HEK293 (cell line): ENCODE data around the gene MRPS18A.

Source experiments
- CTCF ChIA-PET: fragments of 350-600 bp; formaldehyde crosslinking; extraction: SDS; loops from one replicate; lab custom pipeline; 2021; ENCODE audit warnings: antibody characterized with exemption; lab: Yijun Ruan, JAX
- POLR2A ChIA-PET: fragments of 300-600 bp; formaldehyde crosslinking; extraction: SDS; loops from one replicate; lab custom pipeline; 2020; ENCODE audit warnings: antibody characterized with exemption, inconsistent platforms; lab: Yijun Ruan, JAX
- H3K27ac ChIP-seq: fragments of 200-500 bp; sonication (Bioruptor generic); 2 replicates; pipeline ENCODE4 v1.5.1; 2014; ENCODE audit warnings: low read depth, low read length, control low read depth, inconsistent platforms; ENCODE audit errors: extremely low read depth
- H3K36me3 ChIP-seq, 2 experiments: fragments of 200-500 bp in 1 of 2; sonication (Bioruptor generic) in 1 of 2; 1 replicate in 1 of 2; 2 replicates in 1 of 2; pipeline ENCODE4 v1.5.1; 2014 to 2017; ENCODE audit warnings: inconsistent platforms in 2 of 2, low read length in 2 of 2; ENCODE audit not compliant: control insufficient read depth in 2 of 2, insufficient read depth in 1 of 2
- H3K4me1 ChIP-seq: fragments of 200-500 bp; sonication (Bioruptor generic); 2 replicates; pipeline ENCODE4 v1.5.1; 2014; ENCODE audit warnings: mild to moderate bottlenecking, low read length, inconsistent platforms; ENCODE audit not compliant: control insufficient read depth, insufficient read depth
- H3K4me3 ChIP-seq: 2 replicates; pipeline ENCODE4 v1.5.1; 2011; ENCODE audit warnings: low read depth, mild to moderate bottlenecking, control low read depth, low read length, moderate library complexity
- H3K9me3 ChIP-seq: fragments of 200-500 bp; sonication (Bioruptor generic); 2 replicates; pipeline ENCODE4 v1.5.1; 2014; ENCODE audit warnings: low read depth, low read length, inconsistent platforms; ENCODE audit not compliant: control insufficient read depth, insufficient read depth
- HIC1 ChIP-seq: fragments of 450-650 bp; formaldehyde crosslinking; IDR thresholded peaks from 2 replicates; pipeline ENCODE4 v1.5.1; 2016; ENCODE audit warnings: missing biosample characterization, missing genetic modification characterization
- KLF8 ChIP-seq: fragments of 450-650 bp; formaldehyde crosslinking; IDR thresholded peaks from 2 replicates; pipeline ENCODE4 v1.5.1; 2016; ENCODE audit warnings: missing biosample characterization, missing genetic modification characterization
- PRDM4 ChIP-seq: fragments of 450-650 bp; formaldehyde crosslinking; IDR thresholded peaks from 2 replicates; pipeline ENCODE4 v1.5.1; 2017; ENCODE audit warnings: missing biosample characterization, missing genetic modification characterization
- ZBTB44 ChIP-seq: fragments of 450-650 bp; IDR thresholded peaks from 2 replicates; pipeline ENCODE4 v1.5.1; 2018; ENCODE audit warnings: missing biosample characterization, mild to moderate bottlenecking, missing genetic modification characterization
- ZNF112 ChIP-seq: fragments of 450-650 bp; formaldehyde crosslinking; IDR thresholded peaks from 2 replicates; pipeline ENCODE4 v1.5.0; 2017; ENCODE audit warnings: missing biosample characterization, missing genetic modification characterization
- ZNF114 ChIP-seq: fragments of 450-650 bp; formaldehyde crosslinking; IDR thresholded peaks from 2 replicates; pipeline ENCODE4 v1.5.0; 2017; ENCODE audit warnings: missing biosample characterization, missing genetic modification characterization
- ZNF140 ChIP-seq: fragments of 450-650 bp; formaldehyde crosslinking; IDR thresholded peaks from 2 replicates; pipeline ENCODE4 v1.5.1; 2016; ENCODE audit warnings: missing biosample characterization, missing genetic modification characterization
- ZNF202 ChIP-seq: fragments of 450-650 bp; formaldehyde crosslinking; IDR thresholded peaks from 2 replicates; pipeline ENCODE4 v1.5.1; 2016; ENCODE audit warnings: missing biosample characterization, missing genetic modification characterization, borderline replicate concordance
- ZNF433 ChIP-seq: fragments of 450-650 bp; formaldehyde crosslinking; IDR thresholded peaks from 2 replicates; pipeline ENCODE4 v1.5.1; 2016; ENCODE audit warnings: missing biosample characterization, missing genetic modification characterization, low read depth
- ZNF529 ChIP-seq: fragments of 450-650 bp; formaldehyde crosslinking; IDR thresholded peaks from 2 replicates; pipeline ENCODE4 v1.5.1; 2017; ENCODE audit warnings: missing genetic modification characterization, missing biosample characterization; ENCODE audit not compliant: insufficient replicate concordance
- ZNF585B ChIP-seq: fragments of 450-650 bp; formaldehyde crosslinking; IDR thresholded peaks from 2 replicates; pipeline ENCODE4 v1.5.1; 2016; ENCODE audit warnings: missing biosample characterization, missing genetic modification characterization
- ZNF645 ChIP-seq: fragments of 450-650 bp; formaldehyde crosslinking; IDR thresholded peaks from 2 replicates; pipeline ENCODE4; 2016; ENCODE audit warnings: missing biosample characterization, missing genetic modification characterization
- ZNF777 ChIP-seq: fragments of 450-650 bp; formaldehyde crosslinking; IDR thresholded peaks from 2 replicates; pipeline ENCODE4 v1.5.1; 2017; ENCODE audit warnings: missing biosample characterization, missing genetic modification characterization, borderline replicate concordance
- ZNF837 ChIP-seq: fragments of 450-650 bp; formaldehyde crosslinking; IDR thresholded peaks from 2 replicates; pipeline ENCODE4 v1.5.1; 2016; ENCODE audit warnings: missing biosample characterization, missing genetic modification characterization
- TF ChIP-seq, protein P1 (sequence below): fragments of 450-650 bp; formaldehyde crosslinking; IDR thresholded peaks from 2 replicates; pipeline ENCODE4 v1.5.1; 2017; ENCODE audit warnings: missing biosample characterization, mild to moderate bottlenecking, missing genetic modification characterization, moderate library complexity
- TF ChIP-seq, protein P2 (sequence below): fragments of 450-650 bp; formaldehyde crosslinking; IDR thresholded peaks from 2 replicates; pipeline ENCODE4 v1.5.1; 2016; ENCODE audit warnings: missing biosample characterization, missing genetic modification characterization

The MRPS18A gene

DNA sequence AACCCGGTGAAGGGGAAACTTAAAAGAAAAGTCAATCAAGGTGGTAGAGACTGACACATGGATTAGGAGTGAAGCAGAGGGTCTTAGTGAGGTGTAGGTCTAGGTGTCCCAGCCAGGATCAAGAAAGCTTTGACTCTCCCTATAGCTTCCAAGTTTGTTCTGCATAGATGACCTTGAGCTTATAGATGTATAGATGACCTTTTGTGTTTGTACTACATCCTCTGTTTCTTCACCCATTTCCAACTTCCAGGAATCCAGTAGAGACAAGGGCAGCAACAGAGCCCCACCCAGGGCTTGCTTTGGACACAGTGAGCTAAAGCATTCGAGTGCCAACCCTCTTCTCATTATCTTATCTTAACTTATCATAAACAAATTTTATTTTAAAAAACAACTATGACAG, 1.8 kb upstream of the MRPS18A start:
- TF ChIP-seq ZNF433 (tag by site-specific recombination) (no peak), ZNF529 (tag by site-specific recombination) (no peak), ZNF837 (tag by site-specific recombination) (no peak), ZBTB44 (tag by site-specific recombination) (no peak), ZNF777 (tag by site-specific recombination) (no peak), ZNF202 (tag by site-specific recombination) (no peak), KLF8 (no peak), ZNF140 (tag by site-specific recombination) (no peak), ZNF645 (tag by site-specific recombination) (no peak), ZNF114 (no peak), ZNF112 (tag by site-specific recombination) (no peak), HIC1 (tag by site-specific recombination) (no peak), ZNF585B (no peak), PRDM4 (tag by site-specific recombination) (no peak)
- TF ChIP-seq, protein P1, sequence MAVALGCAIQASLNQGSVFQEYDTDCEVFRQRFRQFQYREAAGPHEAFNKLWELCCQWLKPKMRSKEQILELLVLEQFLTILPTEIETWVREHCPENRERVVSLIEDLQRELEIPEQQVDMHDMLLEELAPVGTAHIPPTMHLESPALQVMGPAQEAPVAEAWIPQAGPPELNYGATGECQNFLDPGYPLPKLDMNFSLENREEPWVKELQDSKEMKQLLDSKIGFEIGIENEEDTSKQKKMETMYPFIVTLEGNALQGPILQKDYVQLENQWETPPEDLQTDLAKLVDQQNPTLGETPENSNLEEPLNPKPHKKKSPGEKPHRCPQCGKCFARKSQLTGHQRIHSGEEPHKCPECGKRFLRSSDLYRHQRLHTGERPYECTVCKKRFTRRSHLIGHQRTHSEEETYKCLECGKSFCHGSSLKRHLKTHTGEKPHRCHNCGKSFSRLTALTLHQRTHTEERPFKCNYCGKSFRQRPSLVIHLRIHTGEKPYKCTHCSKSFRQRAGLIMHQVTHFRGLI (tag by site-specific recombination), result no peak
- TF ChIP-seq, protein P2, sequence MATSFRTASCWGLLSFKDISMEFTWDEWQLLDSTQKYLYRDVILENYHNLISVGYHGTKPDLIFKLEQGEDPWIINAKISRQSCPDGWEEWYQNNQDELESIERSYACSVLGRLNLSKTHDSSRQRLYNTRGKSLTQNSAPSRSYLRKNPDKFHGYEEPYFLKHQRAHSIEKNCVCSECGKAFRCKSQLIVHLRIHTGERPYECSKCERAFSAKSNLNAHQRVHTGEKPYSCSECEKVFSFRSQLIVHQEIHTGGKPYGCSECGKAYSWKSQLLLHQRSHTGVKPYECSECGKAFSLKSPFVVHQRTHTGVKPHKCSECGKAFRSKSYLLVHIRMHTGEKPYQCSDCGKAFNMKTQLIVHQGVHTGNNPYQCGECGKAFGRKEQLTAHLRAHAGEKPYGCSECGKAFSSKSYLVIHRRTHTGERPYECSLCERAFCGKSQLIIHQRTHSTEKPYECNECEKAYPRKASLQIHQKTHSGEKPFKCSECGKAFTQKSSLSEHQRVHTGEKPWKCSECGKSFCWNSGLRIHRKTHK (tag by site-specific recombination), result no peak
- TF ChIP-seq, all 188 proteins: peak for 0
- ChIA-PET POLR2A (interaction anchor here (0.6 to 3.0 kb wide), 3 partner anchors 9 to 63 kb away, joined by 3 to 22 read pairs (median 5); no protein-coding TSS in a partner anchor), CTCF (interaction anchor here (0.6 to 11.6 kb wide), 6 partner anchors 21 to 611 kb away, joined by 4 to 101 read pairs (median 5); partner anchors contain the start of gene VEGFA)
- Histone ChIP-seq H3K4me1 (0 out of 2 replicates have a peak, but pooled peaks cover 7% of the 10 kb centered on the region), H3K27ac (no peak overlapping the region), H3K4me3 (no peak overlapping the region), H3K36me3 (peaks cover 0 to 4% of the 10 kb centered on the region in 2 experiments; a peak in 1 of 3 replicates), H3K9me3 (no peaks in the 10 kb centered on the region)
